Brain microvascular endothelial cell (primary cell): ENCODE data around the gene RNASE7.
A peak's percentile ranks its signal among the peaks of the same experiment; 100 is the strongest.

Experiments
- DNase-seq: peaks from one replicate; pipeline ENCODE4 v3.0.0-alpha.2; 2020
- H3K27ac ChIP-seq: fragments of 250-450 bp; sonication (Bioruptor Pico); 2 replicates; pipeline ENCODE4 v1.5.1; 2020; ENCODE audit warnings: mild to moderate bottlenecking, moderate library complexity
- H3K27me3 ChIP-seq: fragments of 250-450 bp; sonication (Bioruptor Pico); replicated peaks from 2 replicates; pipeline ENCODE4 v1.5.1; 2020; ENCODE audit warnings: mild to moderate bottlenecking
- H3K36me3 ChIP-seq: fragments of 250-450 bp; sonication (Bioruptor Pico); replicated peaks from 2 replicates; pipeline ENCODE4 v1.5.1; 2020; ENCODE audit warnings: mild to moderate bottlenecking
- H3K4me3 ChIP-seq: 2 replicates; pipeline ENCODE4 v1.5.1; 2011; ENCODE audit warnings: low read depth, mild to moderate bottlenecking, control low read depth, low read length, moderate library complexity
- CTCF ChIP-seq: IDR thresholded peaks from 2 replicates; pipeline ENCODE4 v1.5.1; 2011; ENCODE audit warnings: low read depth, mild to moderate bottlenecking, moderate library complexity, low read length, control low read depth, inconsistent platforms; ENCODE audit errors: missing control alignments
- in situ Hi-C: cut with HindIII; loops from 2 replicates; pipeline ENCODE4 v1.10.0; 2017; ENCODE audit warnings: low sequenced_read_pairs, low pct_ligation_motif_present

The RNASE7 gene

GRCh38 chr14:21086908-21087293 lies 44.7 kb downstream of the RNASE7 start:
- Histone ChIP-seq H3K27me3 (no peaks in the 10 kb centered on the region), H3K36me3 (peaks cover 52% of the 10 kb centered on the region), H3K4me3 (no peak overlapping the region), H3K27ac (peak overlapping the region; percentile 77)
- in situ Hi-C loops, result no loop called here
- no peak for TF ChIP-seq CTCF
- no peak for DNase-seq

- H3K4me3 ChIP-seq, result no peak overlapping the region
- peak; percentile 95 for DNase-seq
- peak overlapping the region; percentile 77 for H3K27ac ChIP-seq
- no peak for TF ChIP-seq CTCF
- in situ Hi-C loops, result no loop called here
- peaks cover 46% of the 10 kb centered on the region for H3K36me3 ChIP-seq
- no peaks in the 10 kb centered on the region for H3K27me3 ChIP-seq
Observed at GRCh38 chr14:21087294-21088091, 45.3 kb downstream of the RNASE7 start.

GRCh38 chr14:21088687-21089086 lies 46.5 kb downstream of the RNASE7 start:
- Histone ChIP-seq H3K36me3 (peaks cover 36% of the 10 kb centered on the region), H3K27ac (no peak overlapping the region), H3K4me3 (no peak overlapping the region), H3K27me3 (no peaks in the 10 kb centered on the region)
- in situ Hi-C loops, result no loop called here
- DNase-seq, result no peak
- no peak for TF ChIP-seq CTCF

- in situ Hi-C loops, result no loop called here
- H3K27ac ChIP-seq, result no peak overlapping the region
- H3K27me3 ChIP-seq, result no peaks in the 10 kb centered on the region
- no peak for TF ChIP-seq CTCF
- no peak overlapping the region for H3K4me3 ChIP-seq
- peaks cover 31% of the 10 kb centered on the region for H3K36me3 ChIP-seq
- no peak for DNase-seq
Observed at GRCh38 chr14:21089271-21089670, 47.1 kb downstream of the RNASE7 start.

- Histone ChIP-seq H3K27me3 (no peaks in the 10 kb centered on the region), H3K36me3 (peaks cover 25% of the 10 kb centered on the region), H3K27ac (no peak overlapping the region), H3K4me3 (no peak overlapping the region)
- TF ChIP-seq CTCF, result no peak
- in situ Hi-C loops, result no loop called here
- DNase-seq, result no peak
Observed at GRCh38 chr14:21089877-21090193, 47.7 kb downstream of the RNASE7 start.
